IPS-18c (cell line): Measurements from ENCODE around the gene TACC3.

Experiments used
- H3K4me3 ChIP-seq: 2 replicates; pipeline ENCODE4 v1.7.0; 2013; ENCODE audit warnings: low read depth, mild to moderate bottlenecking, low read length, moderate library complexity; ENCODE audit not compliant: insufficient read depth
- H3K9me3 ChIP-seq: one replicate; pipeline ENCODE4 v1.6.1; 2013; ENCODE audit warnings: mild to moderate bottlenecking, low read length, moderate library complexity; ENCODE audit not compliant: control insufficient read depth, insufficient read depth

Gene TACC3

DNA sequence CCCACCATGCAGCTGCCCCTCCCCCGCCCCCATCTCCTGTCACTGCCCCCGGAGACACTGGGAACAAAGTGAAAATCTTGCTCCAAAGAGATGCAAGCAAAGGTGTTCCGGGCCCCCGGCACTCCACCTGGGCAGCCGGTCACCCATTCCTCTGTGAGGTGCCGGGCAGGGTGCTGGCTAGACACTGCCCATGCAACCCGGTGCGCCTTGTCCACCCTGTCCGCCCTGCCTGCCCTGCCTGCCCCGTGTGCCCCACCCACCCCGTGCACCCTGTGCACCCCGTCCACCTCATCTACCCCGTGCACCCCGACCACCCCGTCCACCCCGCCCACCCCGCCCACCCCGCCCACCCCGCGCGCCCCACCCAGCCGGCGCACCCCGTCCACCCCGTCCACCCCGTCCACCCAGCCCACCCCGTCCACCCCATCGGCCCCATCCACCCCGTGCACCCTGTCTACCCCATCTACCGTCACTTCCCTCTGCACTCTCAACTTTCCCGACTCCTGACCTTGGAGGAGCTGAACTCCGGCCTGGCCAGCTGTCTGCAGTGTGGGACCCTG lies 39.9 kb downstream of the TACC3 start:
- Histone ChIP-seq H3K9me3 (no peaks in the 10 kb centered on the region), H3K4me3 (no peak overlapping the region)

- no peaks in the 10 kb centered on the region for H3K9me3 ChIP-seq
- H3K4me3 ChIP-seq: no peak overlapping the region
Observed at GRCh38 chr4:1762264-1763010, 41.1 kb downstream of the TACC3 start.

GRCh38 chr4:1763070-1763549 lies 41.8 kb downstream of the TACC3 start:
- no peak overlapping the region for H3K4me3 ChIP-seq

GRCh38 chr4:1763550-1764080 lies 42.3 kb downstream of the TACC3 start:
- H3K9me3 ChIP-seq: no peaks in the 10 kb centered on the region
- H3K4me3 ChIP-seq: no peak overlapping the region

More at GRCh38 chr4:1763070-1763549, 41.8 kb downstream of the TACC3 start:
- no peaks in the 10 kb centered on the region for H3K9me3 ChIP-seq

DNA sequence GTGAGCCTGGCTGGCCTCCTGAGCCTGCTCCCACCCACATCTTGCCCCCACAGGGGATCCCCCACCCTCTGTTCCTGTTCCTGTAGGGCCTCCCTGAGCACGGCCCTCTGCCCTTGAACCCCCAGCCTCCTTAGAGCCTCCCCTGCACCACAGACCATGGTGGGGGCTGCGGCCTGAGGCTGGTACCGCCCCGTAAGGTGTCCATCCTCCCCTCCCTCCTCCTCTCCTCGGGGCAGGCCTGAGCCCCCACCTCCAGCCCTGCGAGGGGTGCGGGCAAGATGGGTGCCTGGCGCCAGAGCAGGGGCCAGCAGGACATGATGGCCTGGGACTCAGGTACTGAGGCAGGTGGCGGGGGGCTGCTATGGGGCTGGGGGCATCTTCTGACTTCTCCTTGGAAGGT lies 43.3 kb downstream of the TACC3 start:
- Histone ChIP-seq H3K9me3 (no peaks in the 10 kb centered on the region), H3K4me3 (no peak overlapping the region)

GRCh38 chr4:1765409-1766072 lies 44.2 kb downstream of the TACC3 start:
- Histone ChIP-seq H3K9me3 (no peaks in the 10 kb centered on the region), H3K4me3 (0 out of 2 replicates have a peak overlapping the region, but pooled peaks have one; percentile 20)

- Histone ChIP-seq H3K4me3 (peak overlapping the region; percentile 20), H3K9me3 (no peaks in the 10 kb centered on the region)
Observed at GRCh38 chr4:1766106-1767060, 45.1 kb downstream of the TACC3 start.

DNA sequence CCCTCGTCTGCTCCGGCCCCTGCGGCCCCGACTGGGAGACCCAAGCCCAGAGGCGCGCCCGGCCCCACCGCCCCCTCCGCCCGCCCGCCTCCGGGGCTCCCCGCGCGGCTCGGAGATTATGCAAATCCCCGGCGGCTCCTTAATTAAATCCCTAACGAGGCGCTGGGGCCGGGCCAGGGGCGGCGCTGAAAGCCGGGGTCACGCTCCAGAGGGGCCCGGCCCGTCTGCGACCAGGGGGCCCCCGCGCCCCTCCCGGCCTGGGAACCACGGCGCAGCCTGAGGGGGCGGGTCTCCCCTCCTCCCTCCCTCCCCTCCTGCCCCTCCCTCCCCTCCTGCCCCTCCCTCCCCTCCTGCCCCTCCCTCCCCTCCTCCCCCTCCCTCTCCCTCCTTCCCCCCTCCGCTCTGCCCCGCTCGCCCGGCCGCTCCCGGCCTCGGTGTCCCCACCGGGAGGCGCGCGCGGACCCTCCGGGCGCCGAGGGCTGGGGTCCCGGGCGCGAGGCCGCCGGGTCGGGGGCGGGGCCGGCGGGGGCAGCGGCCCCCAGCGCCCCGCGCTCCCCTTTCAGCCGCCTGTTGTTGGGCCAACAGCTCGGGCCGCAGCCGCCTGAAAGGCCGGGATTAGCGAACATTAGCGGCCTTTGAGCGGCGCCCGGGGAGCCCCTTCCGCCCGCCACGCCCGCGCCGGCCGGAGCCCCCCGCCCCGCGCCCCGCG lies 45.9 kb downstream of the TACC3 start:
- H3K9me3 ChIP-seq: no peaks in the 10 kb centered on the region
- peak overlapping the region; percentile 21; the same call in 1 of the 2 replicates for H3K4me3 ChIP-seq

DNA sequence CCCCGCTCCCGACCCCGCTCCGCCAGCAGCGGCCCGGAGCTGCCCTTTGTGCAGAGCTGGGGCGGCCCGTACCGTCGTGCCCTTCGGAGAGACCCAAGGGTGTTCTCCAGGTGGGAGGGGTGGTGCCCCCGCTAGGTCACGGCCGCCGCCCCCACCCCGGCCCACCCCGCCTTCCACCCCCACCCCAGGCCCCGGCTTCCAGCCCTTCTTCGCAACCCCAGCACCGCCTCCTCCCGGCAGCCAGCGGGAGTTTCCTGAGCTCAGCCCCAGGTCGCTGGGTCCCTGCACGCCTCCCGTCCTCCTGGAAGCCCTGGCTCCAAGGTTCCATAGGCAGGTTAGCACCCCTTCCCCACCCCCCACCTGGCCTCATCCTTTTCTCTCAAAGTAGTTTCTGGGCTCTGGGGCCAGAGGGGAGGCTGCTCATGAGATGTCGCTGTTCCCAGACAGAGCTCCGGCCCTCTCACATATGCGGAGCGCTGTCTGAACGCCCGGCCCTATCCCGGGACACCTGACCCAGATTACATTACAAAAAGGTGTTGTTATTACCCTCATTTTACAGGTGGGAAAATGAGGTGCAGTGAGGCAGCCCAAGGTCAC lies 46.5 kb downstream of the TACC3 start:
- peak overlapping the region; percentile 21; the same call in 1 of the 2 replicates for H3K4me3 ChIP-seq
- H3K9me3 ChIP-seq: no peaks in the 10 kb centered on the region

GRCh38 chr4:1768367-1769034 lies 47.2 kb downstream of the TACC3 start:
- H3K4me3 ChIP-seq: peak overlapping the region; percentile 16
- no peaks in the 10 kb centered on the region for H3K9me3 ChIP-seq

DNA sequence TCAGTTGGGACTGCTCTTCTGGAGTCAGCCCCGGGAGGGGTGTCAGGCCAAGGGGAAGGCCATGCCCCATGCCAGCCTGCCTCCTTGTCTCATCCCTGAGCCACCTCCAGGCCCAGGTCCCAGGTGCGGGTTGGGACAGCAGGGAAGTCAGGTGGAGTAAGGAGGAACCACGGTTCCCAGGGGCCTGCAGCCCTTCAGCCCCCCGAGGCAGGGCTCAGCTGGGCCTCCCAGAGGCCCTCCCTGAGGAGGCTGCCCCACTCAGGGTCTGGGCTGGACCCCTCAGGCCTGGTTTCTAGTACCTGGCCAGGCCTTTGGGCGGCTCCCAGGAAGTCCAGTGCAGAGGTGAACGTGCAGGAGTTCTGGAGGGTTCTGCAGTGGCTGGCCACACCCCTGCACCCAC lies 48.4 kb downstream of the TACC3 start:
- H3K9me3 ChIP-seq: no peaks in the 10 kb centered on the region
- no peak overlapping the region for H3K4me3 ChIP-seq

- Histone ChIP-seq H3K9me3 (no peaks in the 10 kb centered on the region), H3K4me3 (no peak overlapping the region)
Observed at GRCh38 chr4:1770245-1770644, 48.9 kb downstream of the TACC3 start.

DNA sequence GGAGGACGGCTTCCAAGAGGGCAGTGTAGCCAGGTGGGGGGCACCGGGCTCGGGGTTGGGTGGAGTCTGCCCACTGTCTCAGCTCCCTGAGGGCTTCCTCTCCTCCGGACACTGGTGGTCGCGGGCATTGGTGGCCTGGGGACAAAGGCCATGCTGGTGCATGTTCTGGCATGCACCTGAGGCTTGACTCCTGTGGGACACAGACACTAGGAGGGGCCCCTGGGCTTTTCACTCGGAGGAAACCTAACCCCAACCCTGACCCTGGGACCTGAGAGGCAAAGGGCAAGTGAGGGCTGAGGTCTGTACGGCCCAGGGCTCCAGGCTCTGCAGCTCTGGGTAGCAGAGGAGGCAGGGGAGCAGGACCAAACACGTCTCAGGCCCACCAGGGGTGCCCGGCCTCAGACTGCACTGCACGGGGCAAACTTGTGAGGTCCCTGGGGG lies 49.5 kb downstream of the TACC3 start:
- no peaks in the 10 kb centered on the region for H3K9me3 ChIP-seq
- H3K4me3 ChIP-seq: no peak overlapping the region

GRCh38 chr4:1771555-1772305 lies 50.4 kb downstream of the TACC3 start:
- H3K4me3 ChIP-seq: no peak overlapping the region
- no peaks in the 10 kb centered on the region for H3K9me3 ChIP-seq
